Sigmoid colon (tissue), 4 donors: ENCODE measurements around the gene TRIM9.

ENCODE experiments used
- CTCF ChIP-seq, 4 experiments: fragments of 450-650 bp in 3 of 4; fragments of 200-600 bp in 1 of 4; IDR thresholded peaks; one replicate each; pipeline ENCODE4 v1.5.1; 2016 to 2019; ENCODE audit warnings: antibody characterized with exemption in 4 of 4, mild to moderate bottlenecking in 3 of 4, moderate library complexity in 2 of 4
- EP300 ChIP-seq, 4 donors: sonication (generic); formaldehyde crosslinking; IDR thresholded peaks; one replicate each; pipeline ENCODE4 v1.6.1; 2017; ENCODE audit warnings: antibody characterized with exemption in 4 of 4
- POLR2A ChIP-seq, 2 donors: fragments of 450-650 bp; IDR thresholded peaks; one replicate each; pipeline ENCODE4 v1.6.1; 2016; ENCODE audit warnings: antibody characterized with exemption in 2 of 2, mild to moderate bottlenecking in 2 of 2, moderate library complexity in 2 of 2
- POLR2AphosphoS5 ChIP-seq, 4 donors: sonication (generic); formaldehyde crosslinking; IDR thresholded peaks; one replicate each; pipeline ENCODE4 v1.6.1; 2017; ENCODE audit warnings: antibody characterized with exemption in 4 of 4

- TF ChIP-seq CTCF (IDR thresholded peaks at IDR 0.05): no peak
- TF ChIP-seq POLR2A (IDR thresholded peaks at IDR 0.05): no peak
- no peak for TF ChIP-seq POLR2AphosphoS5 (IDR thresholded peaks at IDR 0.05)
- no peak for TF ChIP-seq EP300 (IDR thresholded peaks at IDR 0.05)
Measured at GRCh38 chr14:51094282-51094821, 553 bp downstream of the TRIM9 start.
